PFSK-1 (cell line): ENCODE data around the gene HNRNPH3.

Experiments
- POLR2AphosphoS5 ChIP-seq: IDR thresholded peaks from 2 replicates; pipeline ENCODE4 v1.6.1; 2012; ENCODE audit warnings: low read depth, mild to moderate bottlenecking, control low read depth, low read length, moderate library complexity
- TAF1 ChIP-seq: IDR thresholded peaks from 2 replicates; pipeline ENCODE4 v1.6.1; 2012; ENCODE audit warnings: low read length, control low read depth, borderline replicate concordance; ENCODE audit not compliant: insufficient read depth

GRCh38 chr10:68318331-68319059 is 13.4 kb upstream of the HNRNPH3 start:
- TF ChIP-seq TAF1 (no peak), POLR2AphosphoS5 (no peak)
